Measurements from ENCODE around the gene CSMD2. TPM values are rescaled to one million over a fixed set of nuclear protein-coding genes. Genes with fewer than 3 reads are reported as not detected.

Gene CSMD2
- polyA plus RNA-seq, 1 of the 3 experiments (the other 2 are of a cell fraction): not detected

GRCh38 chr1:33576821-33577599, 588.0 kb downstream of the CSMD2 start (continued):
- no peak for TF ChIP-seq CTCF (IDR thresholded peaks at IDR 0.05)

- ChIA-PET CTCF (no interaction called here), POLR2A (no interaction called here)
- Histone ChIP-seq H3K27ac (ENCODE audit: low read depth in 2 of 2, low read length in 1 of 2) (no peak overlapping the region), H3K4me2 (no peak overlapping the region), H3F3A (replicated peaks; ENCODE audit: insufficient read depth) (no peaks in the 10 kb centered on the region), H3K4me1 (ENCODE audit: control insufficient read depth in 1 of 2, insufficient read depth in 2 of 2, low read depth in 1 of 2, low read length in 1 of 2) (no peaks in the 10 kb centered on the region), H3K27me3 (ENCODE audit: insufficient read depth) (no peaks in the 10 kb centered on the region; the same call in 1 of the 2 replicates), H4K20me1 (ENCODE audit: insufficient read depth) (no peaks in the 10 kb centered on the region), H3K4me3 (ENCODE audit: low read depth in 2 of 2, low read length in 1 of 2) (no peak overlapping the region), H3K9ac (no peak overlapping the region), H3K9me2 (no peaks in the 10 kb centered on the region), H3K9me3 (no peaks in the 10 kb centered on the region), H3K79me2 (ENCODE audit: insufficient read depth) (no peaks in the 10 kb centered on the region), H3K36me3 (replicated peaks in 1 of 2; ENCODE audit: control insufficient read depth in 1 of 2, insufficient read depth in 2 of 2, low read length in 1 of 2) (no peaks in the 10 kb centered on the region), H2AFZ (ENCODE audit: low read depth) (no peak overlapping the region)
- DNase-seq: no peak
- WGBS (ENCODE audit: low lambda C conversion rate): 52% methylated on average over 7 of the region's 7 CpGs
- TF ChIP-seq SIN3A (IDR thresholded peaks at IDR 0.05; ENCODE audit: borderline replicate concordance, low read depth, low read length): no peak
- TF ChIP-seq, protein P1, sequence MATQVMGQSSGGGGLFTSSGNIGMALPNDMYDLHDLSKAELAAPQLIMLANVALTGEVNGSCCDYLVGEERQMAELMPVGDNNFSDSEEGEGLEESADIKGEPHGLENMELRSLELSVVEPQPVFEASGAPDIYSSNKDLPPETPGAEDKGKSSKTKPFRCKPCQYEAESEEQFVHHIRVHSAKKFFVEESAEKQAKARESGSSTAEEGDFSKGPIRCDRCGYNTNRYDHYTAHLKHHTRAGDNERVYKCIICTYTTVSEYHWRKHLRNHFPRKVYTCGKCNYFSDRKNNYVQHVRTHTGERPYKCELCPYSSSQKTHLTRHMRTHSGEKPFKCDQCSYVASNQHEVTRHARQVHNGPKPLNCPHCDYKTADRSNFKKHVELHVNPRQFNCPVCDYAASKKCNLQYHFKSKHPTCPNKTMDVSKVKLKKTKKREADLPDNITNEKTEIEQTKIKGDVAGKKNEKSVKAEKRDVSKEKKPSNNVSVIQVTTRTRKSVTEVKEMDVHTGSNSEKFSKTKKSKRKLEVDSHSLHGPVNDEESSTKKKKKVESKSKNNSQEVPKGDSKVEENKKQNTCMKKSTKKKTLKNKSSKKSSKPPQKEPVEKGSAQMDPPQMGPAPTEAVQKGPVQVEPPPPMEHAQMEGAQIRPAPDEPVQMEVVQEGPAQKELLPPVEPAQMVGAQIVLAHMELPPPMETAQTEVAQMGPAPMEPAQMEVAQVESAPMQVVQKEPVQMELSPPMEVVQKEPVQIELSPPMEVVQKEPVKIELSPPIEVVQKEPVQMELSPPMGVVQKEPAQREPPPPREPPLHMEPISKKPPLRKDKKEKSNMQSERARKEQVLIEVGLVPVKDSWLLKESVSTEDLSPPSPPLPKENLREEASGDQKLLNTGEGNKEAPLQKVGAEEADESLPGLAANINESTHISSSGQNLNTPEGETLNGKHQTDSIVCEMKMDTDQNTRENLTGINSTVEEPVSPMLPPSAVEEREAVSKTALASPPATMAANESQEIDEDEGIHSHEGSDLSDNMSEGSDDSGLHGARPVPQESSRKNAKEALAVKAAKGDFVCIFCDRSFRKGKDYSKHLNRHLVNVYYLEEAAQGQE (IDR thresholded peaks at IDR 0.05; ENCODE audit: low read depth, low read length): no peak
- TF ChIP-seq GATA2 (CRISPR knock-in tag; IDR thresholded peaks at IDR 0.05): no peak
- no peak for TF ChIP-seq POLR2AphosphoS5 (IDR thresholded peaks at IDR 0.05; ENCODE audit: low read depth, low read length)
These were observed 589.6 kb downstream of the CSMD2 start for GRCh38 chr1:33575324-33575879.

DNA sequence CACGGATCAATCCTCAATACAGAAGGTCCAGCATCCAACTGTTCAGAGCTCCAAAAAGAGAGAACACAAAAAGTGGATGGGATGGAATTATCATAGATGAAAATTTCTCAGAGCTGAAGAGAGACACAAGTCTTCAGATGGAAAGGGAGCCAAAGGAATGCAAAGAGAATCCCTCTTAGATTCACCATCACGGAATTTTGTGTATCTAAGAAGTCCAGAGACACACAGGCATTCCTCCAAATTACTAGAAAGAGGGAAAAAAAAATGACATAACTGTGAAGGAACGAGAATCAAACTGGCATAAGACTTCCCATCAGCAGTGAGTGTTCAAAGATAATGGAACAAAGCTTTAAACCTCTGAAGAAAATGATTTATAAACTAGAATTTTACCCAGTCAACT, 591.4 kb downstream of the CSMD2 start:
- H3K27me3 ChIP-seq (ENCODE audit: insufficient read depth): no peaks in the 10 kb centered on the region; the same call in 1 of the 2 replicates
- WGBS (ENCODE audit: low lambda C conversion rate): 2% methylated on average over 3 of the region's 3 CpGs
- no peaks in the 10 kb centered on the region for H3K9me2 ChIP-seq
- no peaks in the 10 kb centered on the region for H3F3A ChIP-seq (replicated peaks; ENCODE audit: insufficient read depth)
- H4K20me1 ChIP-seq (ENCODE audit: insufficient read depth): no peaks in the 10 kb centered on the region
- H3K36me3 ChIP-seq (replicated peaks in 1 of 2; ENCODE audit: control insufficient read depth in 1 of 2, insufficient read depth in 2 of 2, low read length in 1 of 2): no peaks in the 10 kb centered on the region
- ChIA-PET CTCF (interaction anchor here (1.0 kb wide), 1 partner anchor 56 kb away, joined by 3 read pairs; no protein-coding TSS in a partner anchor), POLR2A (no interaction called here)
- H3K9me3 ChIP-seq: no peaks in the 10 kb centered on the region
- H3K4me3 ChIP-seq (ENCODE audit: low read depth in 2 of 2, low read length in 1 of 2): no peak overlapping the region
- H3K79me2 ChIP-seq (ENCODE audit: insufficient read depth): no peaks in the 10 kb centered on the region
- H3K4me2 ChIP-seq: no peak overlapping the region
- no peak overlapping the region for H3K9ac ChIP-seq
- no peak overlapping the region for H2AFZ ChIP-seq (ENCODE audit: low read depth)
- H3K4me1 ChIP-seq (ENCODE audit: control insufficient read depth in 1 of 2, insufficient read depth in 2 of 2, low read depth in 1 of 2, low read length in 1 of 2): no peaks in the 10 kb centered on the region
- no peak for DNase-seq
- H3K27ac ChIP-seq (ENCODE audit: low read depth in 2 of 2, low read length in 1 of 2): no peak overlapping the region
- TF ChIP-seq FOSL2 (IDR thresholded peaks at IDR 0.05; ENCODE audit: borderline replicate concordance, low read depth): no peak
- TF ChIP-seq MEF2A (IDR thresholded peaks at IDR 0.05; ENCODE audit: borderline replicate concordance, low read depth): no peak
- TF ChIP-seq RCOR1 (IDR thresholded peaks at IDR 0.05; ENCODE audit: low read length): no peak
- TF ChIP-seq TEAD4 (IDR thresholded peaks at IDR 0.05; ENCODE audit: borderline replicate concordance, insufficient read depth): no peak
- TF ChIP-seq CHD2 (IDR thresholded peaks at IDR 0.05; ENCODE audit: low read length, partially characterized antibody): no peak
- TF ChIP-seq NRF1 (IDR thresholded peaks at IDR 0.05; ENCODE audit: low read depth, low read length): no peak
- TF ChIP-seq EZH2phosphoT487 (IDR thresholded peaks at IDR 0.05; ENCODE audit: borderline replicate concordance, low read depth): no peak
- TF ChIP-seq CTCF (IDR thresholded peaks at IDR 0.05): no peak
- TF ChIP-seq USF2 (IDR thresholded peaks at IDR 0.05; ENCODE audit: borderline replicate concordance, low read depth, low read length): no peak
